Natural killer cell (primary cell): Measurements from ENCODE around the gene MRE11. TPM values are rescaled to one million over a fixed set of nuclear protein-coding genes. Genes with fewer than 3 reads are reported as not detected.

ENCODE experiments used
- ATAC-seq, 3 donors: fragments of 150-1000 bp in 2 of 3; fragments of 200-7000 bp in 1 of 3; cut with Tn5 transposase; 1 replicate in 1 of 3; 2 replicates in 2 of 3; pipeline ENCODE4 v1.10.0; 2021; ENCODE audit warnings: mild to moderate bottlenecking in 2 of 3, moderate library complexity in 2 of 3
- DNase-seq, 2 donors: peaks; one replicate each; pipeline versions ENCODE4 v3.0.0 to v3.0.0-alpha.2; 2013 to 2021; ENCODE audit warnings: mixed read lengths in 1 of 2
- H3K27ac ChIP-seq: one replicate; pipeline ENCODE4 v1.5.1; 2013; ENCODE audit warnings: mild to moderate bottlenecking, low read length
- H3K27me3 ChIP-seq: one replicate; pipeline ENCODE4 v1.6.1; 2013; ENCODE audit warnings: low read length; ENCODE audit not compliant: control insufficient read depth, insufficient read depth
- H3K36me3 ChIP-seq: one replicate; pipeline ENCODE4 v1.6.1; 2013; ENCODE audit warnings: low read length; ENCODE audit not compliant: control insufficient read depth, insufficient read depth
- H3K4me1 ChIP-seq: one replicate; pipeline ENCODE4 v1.6.1; 2013; ENCODE audit warnings: low read length; ENCODE audit not compliant: control insufficient read depth, insufficient read depth
- H3K4me3 ChIP-seq: one replicate; pipeline ENCODE4 v1.5.1; 2013; ENCODE audit warnings: low read length
- H3K9me3 ChIP-seq: one replicate; pipeline ENCODE4 v1.6.1; 2013; ENCODE audit warnings: low read length; ENCODE audit not compliant: control insufficient read depth, insufficient read depth
- H3K27ac Mint-ChIP-seq, 2 donors: one replicate each; pipeline ENCODE4 v1.8.0; 2022; ENCODE audit warnings: mild to moderate bottlenecking in 2 of 2, mixed read lengths in 2 of 2, moderate library complexity in 1 of 2
- H3K27me3 Mint-ChIP-seq, 2 donors: one replicate each; pipeline ENCODE4 v1.8.0; 2022; ENCODE audit warnings: low read depth in 2 of 2, mixed read lengths in 2 of 2
- H3K36me3 Mint-ChIP-seq: one replicate; pipeline ENCODE4 v1.8.0; 2022; ENCODE audit warnings: mixed read lengths
- H3K4me1 Mint-ChIP-seq, 2 donors: one replicate each; pipeline ENCODE4 v1.8.0; 2022; ENCODE audit warnings: mixed read lengths in 2 of 2
- H3K4me3 Mint-ChIP-seq: one replicate; pipeline ENCODE4 v1.8.0; 2022; ENCODE audit warnings: mild to moderate bottlenecking, moderate library complexity, mixed read lengths
- H3K9me3 Mint-ChIP-seq, 2 donors: one replicate each; pipeline ENCODE4 v1.8.0; 2022; ENCODE audit warnings: mixed read lengths in 2 of 2
- CTCF ChIP-seq: fragments of 200-600 bp; IDR thresholded peaks from one replicate; pipeline ENCODE4 v1.8.0; 2022; ENCODE audit warnings: antibody characterized with exemption
- WGBS: methylation state at CpG from one replicate; pipeline ENCODE4 v1.1.7; 2013; ENCODE audit warnings: missing lambda C conversion rate; ENCODE audit not compliant: insufficient coverage; 5-methylcytosine and 5-hydroxymethylcytosine counted together
- intact Hi-C: fragments of 100-400 bp; cut with micrococcal nuclease; formaldehyde crosslinking; loops from one replicate; pipeline ENCODE4 v1.14.2; 2022
- total RNA-seq, 4 donors: library from RNA; stranded (reverse); fragments of 120-200 nt in 1 of 4; gene quantifications; one replicate each; pipeline versions ENCODE4 v1.2.3 to v1.2.4, GENCODE V29; 2013 to 2022

MRE11 gene
- total RNA-seq, 3 donors from 2014 or later (not counting 1 experiment from before 2014, with no cell fraction given), result 42.1 to 45.2 (median 43.8) TPM

- Mint-ChIP-seq H3K27ac (no peak overlapping the region), H3K4me3 (no peak overlapping the region), H3K27me3 (peaks cover 19 to 49% of the 10 kb centered on the region in 2 donors), H3K9me3 (no peaks in the 10 kb centered on the region), H3K4me1 (no peaks in the 10 kb centered on the region), H3K36me3 (no peaks in the 10 kb centered on the region)
- H3K27ac ChIP-seq, result no peak overlapping the region
- no peaks in the 10 kb centered on the region for H3K9me3 ChIP-seq
- H3K27me3 ChIP-seq, result no peaks in the 10 kb centered on the region
- TF ChIP-seq CTCF, result no peak
- no peak for DNase-seq
- no peak for ATAC-seq
- intact Hi-C loops, result loop anchor here (5.0 kb wide), 1 partner anchor 1903 kb away; no protein-coding TSS in a partner anchor
- 100% methylated on average over 1 of the region's 1 CpG for WGBS
- H3K4me3 ChIP-seq, result no peak overlapping the region
- no peaks in the 10 kb centered on the region for H3K4me1 ChIP-seq
- no peaks in the 10 kb centered on the region for H3K36me3 ChIP-seq
These were observed 30.7 kb upstream of the MRE11 start for GRCh38 chr11:94524341-94524740.

GRCh38 chr11:94521684-94522083 is 28.0 kb upstream of the MRE11 start:
- Mint-ChIP-seq H3K27me3 (peaks cover 10 to 23% of the 10 kb centered on the region in 2 donors), H3K36me3 (no peaks in the 10 kb centered on the region), H3K4me3 (no peak overlapping the region), H3K4me1 (no peaks in the 10 kb centered on the region), H3K9me3 (no peaks in the 10 kb centered on the region), H3K27ac (no peak overlapping the region)
- H3K36me3 ChIP-seq, result no peaks in the 10 kb centered on the region
- WGBS, result 65% methylated on average over 5 of the region's 5 CpGs
- H3K27me3 ChIP-seq, result no peaks in the 10 kb centered on the region
- ATAC-seq (no peak), DNase-seq (peak in 1 of 2 donors; percentile 16)
- no peaks in the 10 kb centered on the region for H3K9me3 ChIP-seq
- no peak for TF ChIP-seq CTCF
- no peak overlapping the region for H3K4me3 ChIP-seq
- H3K27ac ChIP-seq, result no peak overlapping the region
- intact Hi-C loops, result loop anchor here (5.0 kb wide), 1 partner anchor 1906 kb away; no protein-coding TSS in a partner anchor
- H3K4me1 ChIP-seq, result no peaks in the 10 kb centered on the region

DNA sequence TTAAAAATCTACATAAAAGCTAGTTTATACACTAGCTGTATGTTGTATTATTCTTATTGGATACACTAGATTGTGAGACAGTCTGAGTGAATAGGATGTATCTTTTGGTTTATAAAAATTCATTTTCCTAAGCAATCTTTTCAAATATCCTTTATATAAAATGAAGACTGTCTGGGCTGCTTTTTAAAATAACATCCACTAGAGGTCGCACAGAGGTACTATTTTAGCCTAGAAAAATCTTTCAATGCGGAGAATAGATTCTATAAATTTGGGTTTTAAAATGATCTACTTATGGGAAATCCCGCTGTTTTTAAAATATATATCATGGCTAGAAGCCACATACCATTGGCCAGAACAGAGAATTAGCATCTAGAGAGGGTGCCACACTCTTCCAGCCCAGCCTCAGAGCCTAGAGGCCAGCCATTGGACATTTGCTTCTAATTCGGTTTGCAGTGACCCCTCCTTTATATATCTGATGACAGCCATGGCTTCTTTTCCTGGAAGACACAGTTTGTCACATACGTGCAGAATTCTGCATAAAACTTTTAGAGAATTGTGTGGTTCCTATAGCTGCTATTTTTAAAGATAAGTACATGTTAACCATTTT is 25.9 kb upstream of the MRE11 start:
- DNase-seq, result peak in 1 of 2 donors; percentile 64
- Mint-ChIP-seq H3K27ac (no peak overlapping the region), H3K36me3 (no peaks in the 10 kb centered on the region), H3K4me1 (no peaks in the 10 kb centered on the region), H3K4me3 (no peak overlapping the region), H3K9me3 (no peaks in the 10 kb centered on the region), H3K27me3 (peaks cover 8 to 22% of the 10 kb centered on the region in 2 donors)
- ATAC-seq, result peak; percentile 51 to 57 (median 53)
- Histone ChIP-seq H3K4me1 (no peaks in the 10 kb centered on the region), H3K27me3 (no peaks in the 10 kb centered on the region), H3K36me3 (no peaks in the 10 kb centered on the region), H3K27ac (no peak overlapping the region), H3K4me3 (no peak overlapping the region), H3K9me3 (no peaks in the 10 kb centered on the region)
- peak; percentile 80 for TF ChIP-seq CTCF
- WGBS, result 24% methylated on average over 3 of the region's 5 CpGs
- intact Hi-C loops, result loop anchor here (1.0 to 5.0 kb wide), 4 partner anchors 84 to 1908 kb away; no protein-coding TSS in a partner anchor
